Right atrium auricular region (tissue), 2 donors: Measurements from ENCODE around the gene ZBTB21. TPM values are rescaled to one million over a fixed set of nuclear protein-coding genes. Genes with fewer than 3 reads are reported as not detected.
A peak's percentile ranks its signal among the peaks of the same experiment; 100 is the strongest.

Source experiments
- DNase-seq: peaks from one replicate; pipeline ENCODE4 v3.0.0-alpha.2; 2019; ENCODE audit warnings: low spot score
- H3K27ac ChIP-seq, 2 donors: fragments of 200-600 bp; sonication (generic); 1 replicate in 1 of 2; 2 replicates in 1 of 2; pipeline ENCODE4 v1.5.1; 2016 to 2019
- H3K27me3 ChIP-seq, 2 donors: fragments of 200-600 bp; sonication (generic); one replicate each; pipeline versions ENCODE4 v1.5.1 to v1.6.0; 2017 to 2019
- H3K36me3 ChIP-seq: fragments of 200-600 bp; sonication (generic); one replicate; pipeline ENCODE4 v1.5.1; 2016
- H3K4me1 ChIP-seq, 2 donors: fragments of 200-600 bp; sonication (generic); one replicate each; pipeline versions ENCODE4 v1.5.1 to v1.6.0; 2017 to 2019
- H3K4me3 ChIP-seq, 2 donors: fragments of 200-600 bp; sonication (generic); 1 replicate in 1 of 2; 2 replicates in 1 of 2; pipeline ENCODE4 v1.5.1; 2017 to 2019; ENCODE audit warnings: mild to moderate bottlenecking in 1 of 2, moderate library complexity in 1 of 2
- H3K9me3 ChIP-seq, 2 donors: fragments of 200-600 bp; sonication (generic); one replicate each; pipeline ENCODE4 v1.5.1; 2019
- total RNA-seq, 2 donors: library from RNA; depleted of rRNA; stranded (reverse); fragments of >200 nt; gene quantifications; one replicate each; pipeline ENCODE4 v1.1.0, GENCODE V29; 2016
- TF ChIP-seq, protein P1 (sequence below), 2 donors: fragments of 200-600 bp; sonication (generic); IDR thresholded peaks; one replicate each; pipeline ENCODE4 v1.5.1; 2019; ENCODE audit warnings: antibody characterized with exemption in 2 of 2

The ZBTB21 gene
- total RNA-seq, 2 donors from 2014 or later = 5.5 to 10.3 TPM

DNA sequence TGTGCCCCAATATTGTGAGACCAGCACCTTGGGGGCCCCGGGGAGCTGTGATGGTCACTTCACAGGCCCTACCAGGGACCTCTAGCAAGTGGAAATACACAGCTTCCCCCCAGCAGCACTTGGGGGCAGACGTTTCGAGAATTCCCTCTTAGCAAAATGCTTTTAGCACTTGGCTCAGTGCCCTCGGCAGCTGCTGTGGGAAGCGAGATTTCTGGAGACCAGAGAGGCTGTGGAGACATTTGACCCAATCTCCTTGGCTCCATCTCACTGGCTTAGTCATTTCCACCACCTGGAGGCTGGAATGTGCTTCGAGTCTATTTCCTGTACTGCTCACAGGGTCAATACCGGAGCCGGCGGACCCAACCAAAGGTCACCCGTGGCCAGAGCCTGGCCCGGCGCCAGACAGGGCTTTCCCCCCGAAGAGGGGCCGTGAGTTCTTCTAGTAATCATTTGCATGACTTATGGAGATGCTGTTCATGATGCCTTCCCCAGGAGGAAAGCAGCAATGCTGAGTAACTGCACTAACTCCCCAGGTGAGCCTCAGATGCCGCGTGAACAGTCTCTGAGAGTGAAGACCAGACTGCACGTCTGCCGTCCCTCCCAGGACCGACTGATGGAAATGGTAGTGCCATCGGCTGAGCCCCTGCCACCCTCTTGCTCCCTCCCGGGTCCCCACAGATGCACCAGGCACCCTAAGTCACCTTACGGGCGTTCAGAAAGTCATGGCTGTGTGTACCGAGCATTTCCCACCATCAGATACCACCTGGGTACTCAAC is 52.0 kb downstream of the ZBTB21 start:
- H3K4me1 ChIP-seq = peaks cover 0 to 25% of the 10 kb centered on the region in 2 donors

DNA sequence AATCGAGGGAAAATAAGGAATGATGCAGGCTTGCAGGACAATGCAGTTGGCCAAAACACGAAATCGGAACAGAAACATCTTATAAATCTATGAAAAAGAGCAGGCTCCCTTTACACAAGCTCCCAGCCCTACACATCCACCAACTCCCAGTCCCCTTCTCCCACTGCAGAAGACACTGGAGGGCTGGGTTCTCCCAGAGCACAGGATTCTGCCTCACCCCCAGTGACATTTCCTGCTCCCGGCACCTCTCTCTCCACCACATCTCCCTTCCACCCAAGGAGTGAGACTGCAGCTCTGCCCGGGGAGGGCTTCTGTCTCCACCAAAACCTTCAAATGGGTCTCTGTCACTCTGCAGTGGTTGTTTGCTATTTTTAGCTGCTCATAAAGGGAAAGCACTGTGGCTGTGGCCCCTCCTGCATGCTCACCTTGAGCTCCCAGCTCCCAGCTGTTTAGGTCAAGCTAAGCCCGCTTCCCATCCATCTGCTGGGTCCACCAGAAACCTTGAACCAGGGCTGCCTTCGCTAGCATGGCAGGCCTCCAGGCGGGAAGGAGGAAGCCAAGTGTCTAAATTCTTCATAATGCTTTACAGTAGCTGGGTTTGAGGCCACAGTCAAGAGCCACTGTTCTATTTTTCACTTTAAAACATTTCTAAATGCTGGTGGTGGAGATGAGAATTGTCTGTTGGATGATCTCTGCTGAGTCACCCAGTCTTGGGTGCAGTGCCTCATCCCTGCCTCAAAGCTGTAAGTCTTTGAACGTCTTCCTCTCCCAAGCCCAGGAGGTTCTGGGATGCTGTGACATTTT is 53.0 kb downstream of the ZBTB21 start:
- Histone ChIP-seq H3K36me3 (no peaks in the 10 kb centered on the region), H3K4me3 (no peak overlapping the region), H3K9me3 (no peaks in the 10 kb centered on the region), H3K4me1 (peaks cover 0 to 35% of the 10 kb centered on the region in 2 donors), H3K27me3 (no peaks in the 10 kb centered on the region), H3K27ac (peak overlapping the region; percentile 57 to 63)
- TF ChIP-seq, protein P1, sequence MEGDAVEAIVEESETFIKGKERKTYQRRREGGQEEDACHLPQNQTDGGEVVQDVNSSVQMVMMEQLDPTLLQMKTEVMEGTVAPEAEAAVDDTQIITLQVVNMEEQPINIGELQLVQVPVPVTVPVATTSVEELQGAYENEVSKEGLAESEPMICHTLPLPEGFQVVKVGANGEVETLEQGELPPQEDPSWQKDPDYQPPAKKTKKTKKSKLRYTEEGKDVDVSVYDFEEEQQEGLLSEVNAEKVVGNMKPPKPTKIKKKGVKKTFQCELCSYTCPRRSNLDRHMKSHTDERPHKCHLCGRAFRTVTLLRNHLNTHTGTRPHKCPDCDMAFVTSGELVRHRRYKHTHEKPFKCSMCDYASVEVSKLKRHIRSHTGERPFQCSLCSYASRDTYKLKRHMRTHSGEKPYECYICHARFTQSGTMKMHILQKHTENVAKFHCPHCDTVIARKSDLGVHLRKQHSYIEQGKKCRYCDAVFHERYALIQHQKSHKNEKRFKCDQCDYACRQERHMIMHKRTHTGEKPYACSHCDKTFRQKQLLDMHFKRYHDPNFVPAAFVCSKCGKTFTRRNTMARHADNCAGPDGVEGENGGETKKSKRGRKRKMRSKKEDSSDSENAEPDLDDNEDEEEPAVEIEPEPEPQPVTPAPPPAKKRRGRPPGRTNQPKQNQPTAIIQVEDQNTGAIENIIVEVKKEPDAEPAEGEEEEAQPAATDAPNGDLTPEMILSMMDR (IDR thresholded peaks at IDR 0.05) = no peak
- DNase-seq = no peak

More for the DNA sequence above, 52.0 kb downstream of the ZBTB21 start:
- H3K4me3 ChIP-seq = no peak overlapping the region
- DNase-seq = peak; percentile 82
- H3K9me3 ChIP-seq = no peaks in the 10 kb centered on the region
- no peaks in the 10 kb centered on the region for H3K27me3 ChIP-seq
- TF ChIP-seq, protein P1 (IDR thresholded peaks at IDR 0.05) = peak in 1 of 2 donors; percentile 44
- no peaks in the 10 kb centered on the region for H3K36me3 ChIP-seq
- peak overlapping the region; percentile 57 to 63 for H3K27ac ChIP-seq

DNA sequence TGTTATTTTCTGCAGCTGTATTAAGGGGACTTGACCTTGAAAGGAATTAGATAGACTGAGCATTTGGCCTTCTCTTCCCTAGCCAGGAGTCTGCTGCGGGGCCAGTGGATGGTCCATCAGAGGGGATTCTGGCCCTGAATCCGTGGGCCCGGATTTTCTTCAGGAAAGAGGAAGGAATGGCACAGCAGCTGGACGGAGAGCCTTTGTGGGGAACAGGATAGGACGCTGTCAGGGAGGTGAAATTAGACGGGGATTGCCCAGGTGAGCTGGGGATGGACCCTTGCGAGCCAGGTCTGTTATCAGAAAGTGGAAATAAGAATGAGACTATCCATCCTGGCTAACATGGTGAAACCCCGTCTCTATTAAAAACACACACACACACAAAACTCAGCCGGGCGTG is 54.6 kb downstream of the ZBTB21 start:
- H3K4me1 ChIP-seq = peaks cover 0 to 49% of the 10 kb centered on the region in 2 donors
- H3K27ac ChIP-seq = no peak overlapping the region
- no peak for DNase-seq

DNA sequence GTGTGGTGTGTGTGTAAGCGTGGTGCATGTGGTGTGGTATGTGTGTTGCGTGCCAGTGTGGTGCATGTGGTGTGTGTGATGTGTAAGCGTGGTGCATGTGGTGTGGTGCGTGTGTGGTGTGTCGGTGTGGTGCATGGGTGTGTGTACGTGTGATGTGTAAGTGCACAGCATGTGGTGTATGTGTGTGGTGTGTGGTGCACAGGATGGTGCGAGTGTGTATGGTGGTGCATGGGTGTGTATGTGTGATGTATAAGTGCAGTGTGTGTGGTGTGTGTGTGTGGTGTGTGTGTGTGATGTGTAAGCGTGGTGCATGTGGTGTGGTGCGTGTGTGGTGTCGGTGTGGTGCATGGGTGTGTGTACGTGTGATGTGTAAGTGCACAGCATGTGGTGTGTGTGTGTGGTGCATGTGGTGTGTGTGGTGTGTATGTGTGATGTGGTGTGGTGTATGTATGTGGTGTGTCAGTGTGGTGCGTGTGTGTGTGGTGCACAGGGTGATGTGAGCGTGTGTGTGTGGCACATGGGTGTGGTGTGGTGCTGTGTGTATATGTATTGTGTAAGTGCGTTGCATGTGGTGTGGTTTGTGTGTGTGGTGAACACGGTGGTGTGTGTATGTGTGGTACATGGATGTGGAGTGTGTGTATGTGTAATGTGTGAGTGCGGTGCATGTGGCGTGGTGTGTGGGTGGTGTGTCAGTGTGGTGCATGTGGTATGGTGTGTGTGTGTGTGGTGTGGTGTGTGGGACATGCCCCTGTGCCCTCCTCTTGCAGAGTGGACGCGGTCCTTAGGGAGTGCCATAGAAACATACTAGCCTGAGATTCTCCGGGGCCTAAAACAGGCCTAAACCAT is 55.3 kb downstream of the ZBTB21 start:
- DNase-seq = no peak
- H3K4me1 ChIP-seq = peaks cover 0 to 50% of the 10 kb centered on the region in 2 donors

More for the DNA sequence above, 54.6 kb downstream of the ZBTB21 start:
- Histone ChIP-seq H3K4me3 (no peak overlapping the region), H3K9me3 (no peaks in the 10 kb centered on the region), H3K27me3 (no peaks in the 10 kb centered on the region), H3K36me3 (no peaks in the 10 kb centered on the region)
- TF ChIP-seq, protein P1 (IDR thresholded peaks at IDR 0.05) = no peak

More for the DNA sequence above, 55.3 kb downstream of the ZBTB21 start:
- no peak overlapping the region for H3K27ac ChIP-seq
- no peaks in the 10 kb centered on the region for H3K36me3 ChIP-seq
- TF ChIP-seq, protein P1 (IDR thresholded peaks at IDR 0.05) = no peak
- no peak overlapping the region for H3K4me3 ChIP-seq
- no peaks in the 10 kb centered on the region for H3K9me3 ChIP-seq
- H3K27me3 ChIP-seq = no peaks in the 10 kb centered on the region
